LNCaP clone FGC (cell line): ENCODE measurements around the gene PPP1R13L.

Experiments
- DNase-seq: peaks from one replicate; pipeline ENCODE4 v3.0.0-alpha.2; 2011; ENCODE audit warnings: low read depth
- H3K4me3 ChIP-seq: 2 replicates; pipeline ENCODE4 v1.5.1; 2011; ENCODE audit warnings: mild to moderate bottlenecking, low read depth, low read length, control low read depth
- CTCF ChIP-seq: IDR thresholded peaks from 2 replicates; pipeline ENCODE4 v1.5.1; 2012; ENCODE audit warnings: mild to moderate bottlenecking; ENCODE audit not compliant: control insufficient read depth, insufficient read depth; ENCODE audit errors: extremely low read depth

PPP1R13L gene

GRCh38 chr19:45404557-45405434 is at the start of gene PPP1R13L:
TSS of gene PPP1R13L (minus strand) at chr19:45405069. CDS start at chr19:45398318, 6,751 bp downstream.
- DNase-seq = peak; percentile 77
- TF ChIP-seq CTCF = no peak
- peak within 1 kb of the TSS; percentile 92 for H3K4me3 ChIP-seq

- DNase-seq = no peak
- no peak overlapping the region for H3K4me3 ChIP-seq
- TF ChIP-seq CTCF = no peak
These were observed 47.0 kb upstream of the PPP1R13L start for GRCh38 chr19:45451850-45452387.

GRCh38 chr19:45451131-45451849 is 46.4 kb upstream of the PPP1R13L start:
- DNase-seq = no peak
- no peak for TF ChIP-seq CTCF
- peak overlapping the region; percentile 52 for H3K4me3 ChIP-seq

- H3K4me3 ChIP-seq = peak overlapping the region; percentile 55
- no peak for DNase-seq
These were observed 45.1 kb upstream of the PPP1R13L start for GRCh38 chr19:45450012-45450333.

GRCh38 chr19:45448887-45449299 is 44.0 kb upstream of the PPP1R13L start:
- H3K4me3 ChIP-seq = no peak overlapping the region
- no peak for DNase-seq
- no peak for TF ChIP-seq CTCF

More at GRCh38 chr19:45450012-45450333, 45.1 kb upstream of the PPP1R13L start:
- no peak for TF ChIP-seq CTCF

- DNase-seq = no peak
- no peak for TF ChIP-seq CTCF
- no peak overlapping the region for H3K4me3 ChIP-seq
These were observed 43.5 kb upstream of the PPP1R13L start for GRCh38 chr19:45448425-45448756.

GRCh38 chr19:45446944-45447343 is 42.1 kb upstream of the PPP1R13L start:
- DNase-seq = no peak
- H3K4me3 ChIP-seq = no peak overlapping the region
- TF ChIP-seq CTCF = no peak
